Muscle of leg (tissue), 11 donors: ENCODE data around the gene COQ2. TPM values are rescaled to one million over a fixed set of nuclear protein-coding genes. Genes with fewer than 3 reads are reported as not detected.

Experiments
- DNase-seq: peaks from one replicate; pipeline ENCODE4 v3.0.0; 2013
- H3K27ac ChIP-seq: one replicate; pipeline ENCODE4 v1.5.1; 2013; ENCODE audit warnings: mild to moderate bottlenecking, low read length, control low read depth
- H3K27me3 ChIP-seq: one replicate; pipeline ENCODE4 v1.6.1; 2013; ENCODE audit warnings: low read length; ENCODE audit not compliant: control insufficient read depth, insufficient read depth
- H3K36me3 ChIP-seq: one replicate; pipeline ENCODE4 v1.6.1; 2013; ENCODE audit warnings: low read length; ENCODE audit not compliant: control insufficient read depth, insufficient read depth
- H3K4me1 ChIP-seq: one replicate; pipeline ENCODE4 v1.6.1; 2013; ENCODE audit warnings: low read length; ENCODE audit not compliant: control insufficient read depth, insufficient read depth
- H3K4me3 ChIP-seq: one replicate; pipeline ENCODE4 v1.5.1; 2013; ENCODE audit warnings: low read length, control low read depth
- H3K9me3 ChIP-seq: replicated peaks from 2 replicates; pipeline ENCODE4 v1.6.1; 2013; ENCODE audit warnings: low read depth, low read length; ENCODE audit not compliant: control insufficient read depth
- WGBS: methylation state at CpG from one replicate; pipeline ENCODE4 v1.1.5; 2013; ENCODE audit warnings: missing lambda C conversion rate; ENCODE audit not compliant: insufficient coverage; 5-methylcytosine and 5-hydroxymethylcytosine counted together
- polyA plus RNA-seq, 8 donors: library from polyadenylated mRNA; unstranded; fragments of 120-200 nt; gene quantifications; one replicate each; pipeline versions ENCODE4 v1.2.1 to v1.2.3, GENCODE V29; 2013; ENCODE audit warnings: inconsistent platforms in 1 of 8, low replicate concordance in 1 of 8; ENCODE audit not compliant: insufficient read length in 8 of 8, insufficient read depth in 1 of 8
- total RNA-seq: library from RNA; stranded (reverse); fragments of 120-200 nt; gene quantifications from one replicate; pipeline ENCODE4 v1.2.4, GENCODE V29; 2013

The COQ2 gene
- total and polyA plus RNA-seq, 9 donors = 7.7 to 12.2 (median 9.3) TPM

- no CpG with 5 or more reads among the region's 1 CpG for WGBS
- H3K4me3 ChIP-seq = no peak overlapping the region
- H3K36me3 ChIP-seq = no peaks in the 10 kb centered on the region
- H3K4me1 ChIP-seq = peaks cover 2% of the 10 kb centered on the region
- DNase-seq = peak; percentile 43
- H3K27me3 ChIP-seq = no peaks in the 10 kb centered on the region
- H3K27ac ChIP-seq = no peak overlapping the region
- H3K9me3 ChIP-seq = no peaks in the 10 kb centered on the region
Observed at GRCh38 chr4:83255584-83255983, 29.0 kb downstream of the COQ2 start.

GRCh38 chr4:83252782-83253405 lies 31.7 kb downstream of the COQ2 start:
- H3K27me3 ChIP-seq = no peaks in the 10 kb centered on the region
- DNase-seq = peak; percentile 61
- no CpG with 5 or more reads among the region's 7 CpGs for WGBS
- no peaks in the 10 kb centered on the region for H3K36me3 ChIP-seq
- H3K9me3 ChIP-seq = no peaks in the 10 kb centered on the region
- H3K27ac ChIP-seq = no peak overlapping the region
- no peak overlapping the region for H3K4me3 ChIP-seq
- no peaks in the 10 kb centered on the region for H3K4me1 ChIP-seq

GRCh38 chr4:83251447-83251830 lies 33.2 kb downstream of the COQ2 start:
- H3K36me3 ChIP-seq = no peaks in the 10 kb centered on the region
- no peaks in the 10 kb centered on the region for H3K4me1 ChIP-seq
- 13% methylated on average over 1 of the region's 2 CpGs for WGBS
- H3K4me3 ChIP-seq = no peak overlapping the region
- DNase-seq = no peak
- H3K27me3 ChIP-seq = no peaks in the 10 kb centered on the region
- H3K27ac ChIP-seq = no peak overlapping the region
- no peaks in the 10 kb centered on the region for H3K9me3 ChIP-seq

GRCh38 chr4:83250687-83251446 lies 33.7 kb downstream of the COQ2 start:
- H3K4me3 ChIP-seq = no peak overlapping the region
- H3K27me3 ChIP-seq = no peaks in the 10 kb centered on the region
- H3K36me3 ChIP-seq = no peaks in the 10 kb centered on the region
- H3K4me1 ChIP-seq = no peaks in the 10 kb centered on the region
- DNase-seq = no peak
- WGBS = 86% methylated on average over 1 of the region's 7 CpGs
- no peak overlapping the region for H3K27ac ChIP-seq
- H3K9me3 ChIP-seq = no peaks in the 10 kb centered on the region

GRCh38 chr4:83248486-83248885 lies 36.1 kb downstream of the COQ2 start:
- Histone ChIP-seq H3K27ac (no peak overlapping the region), H3K9me3 (no peaks in the 10 kb centered on the region), H3K36me3 (no peaks in the 10 kb centered on the region), H3K4me1 (no peaks in the 10 kb centered on the region), H3K27me3 (no peaks in the 10 kb centered on the region), H3K4me3 (no peak overlapping the region)
- 92% methylated on average over 2 of the region's 5 CpGs for WGBS
- DNase-seq = no peak

- 79% methylated on average over 10 of the region's 12 CpGs for WGBS
- Histone ChIP-seq H3K9me3 (no peaks in the 10 kb centered on the region), H3K4me3 (no peak overlapping the region), H3K4me1 (no peaks in the 10 kb centered on the region), H3K27me3 (no peaks in the 10 kb centered on the region), H3K36me3 (no peaks in the 10 kb centered on the region), H3K27ac (no peak overlapping the region)
- no peak for DNase-seq
Observed at GRCh38 chr4:83247415-83248357, 36.9 kb downstream of the COQ2 start.

- DNase-seq = no peak
- H3K9me3 ChIP-seq = no peaks in the 10 kb centered on the region
- H3K36me3 ChIP-seq = no peaks in the 10 kb centered on the region
- no peaks in the 10 kb centered on the region for H3K27me3 ChIP-seq
- WGBS = no CpG with 5 or more reads among the region's 1 CpG
- no peak overlapping the region for H3K4me3 ChIP-seq
- H3K27ac ChIP-seq = no peak overlapping the region
- no peaks in the 10 kb centered on the region for H3K4me1 ChIP-seq
Observed at GRCh38 chr4:83241132-83241531, 43.5 kb downstream of the COQ2 start.

- Histone ChIP-seq H3K4me3 (no peak overlapping the region), H3K36me3 (no peaks in the 10 kb centered on the region), H3K9me3 (no peaks in the 10 kb centered on the region), H3K27me3 (no peaks in the 10 kb centered on the region), H3K27ac (no peak overlapping the region), H3K4me1 (no peaks in the 10 kb centered on the region)
- DNase-seq = peak; percentile 16
- WGBS = 69% methylated on average over 2 of the region's 4 CpGs
Observed at GRCh38 chr4:83240379-83240875, 44.2 kb downstream of the COQ2 start.

GRCh38 chr4:83238393-83239248 lies 46.0 kb downstream of the COQ2 start:
- Histone ChIP-seq H3K4me3 (no peak overlapping the region), H3K27ac (no peak overlapping the region), H3K27me3 (no peaks in the 10 kb centered on the region), H3K9me3 (no peaks in the 10 kb centered on the region), H3K4me1 (no peaks in the 10 kb centered on the region), H3K36me3 (no peaks in the 10 kb centered on the region)
- 57% methylated on average over 2 of the region's 4 CpGs for WGBS
- DNase-seq = no peak
